Measurements from ENCODE around the gene IGF2R.

GRCh38 chr6:159981071-159981402, 12.2 kb downstream of the IGF2R start:
- no peak for TF ChIP-seq POLR2A (IDR thresholded peaks at IDR 0.05)
- no peak for TF ChIP-seq CTCF (IDR thresholded peaks at IDR 0.05)
